ENCODE measurements around the gene IL17RD.

Gene IL17RD

GRCh38 chr3:57065588-57065987 lies 99.6 kb downstream of the IL17RD start:
- DNase-seq (ENCODE audit: low read depth) = no peak

- no peak for DNase-seq (ENCODE audit: low read depth)
These were observed 100.6 kb downstream of the IL17RD start for GRCh38 chr3:57064572-57064971.

GRCh38 chr3:57064001-57064400 lies 101.2 kb downstream of the IL17RD start:
- no peak for DNase-seq (ENCODE audit: low read depth)

GRCh38 chr3:57063032-57063431 lies 102.1 kb downstream of the IL17RD start:
- DNase-seq (ENCODE audit: low read depth) = no peak

GRCh38 chr3:57062101-57062631 lies 103.0 kb downstream of the IL17RD start:
- DNase-seq (ENCODE audit: low read depth) = no peak

GRCh38 chr3:57061556-57061955 lies 103.6 kb downstream of the IL17RD start:
- no peak for DNase-seq (ENCODE audit: low read depth)

- DNase-seq (ENCODE audit: low read depth) = no peak
These were observed 104.9 kb downstream of the IL17RD start, which contains the start of gene SPATA12 for GRCh38 chr3:57060089-57060821. Gene SPATA12, plus strand, starts transcription at chr3:57060664. Its CDS starts 13,031 bp downstream, at chr3:57073695.

- DNase-seq (ENCODE audit: low read depth) = no peak
These were observed 105.7 kb downstream of the IL17RD start for GRCh38 chr3:57059411-57059810.

- no peak for DNase-seq (ENCODE audit: low read depth)
These were observed 107.8 kb downstream of the IL17RD start for GRCh38 chr3:57057351-57057750.

- DNase-seq (ENCODE audit: low read depth) = no peak
These were observed 112.0 kb downstream of the IL17RD start for GRCh38 chr3:57053122-57053521.

- DNase-seq (ENCODE audit: low read depth) = no peak
These were observed 112.5 kb downstream of the IL17RD start for GRCh38 chr3:57052662-57053061.

GRCh38 chr3:57048728-57049127 lies 116.4 kb downstream of the IL17RD start:
- DNase-seq (ENCODE audit: low read depth) = no peak

- no peak for DNase-seq (ENCODE audit: low read depth)
These were observed 117.0 kb downstream of the IL17RD start for GRCh38 chr3:57048052-57048671.

GRCh38 chr3:57046101-57046765 lies 118.9 kb downstream of the IL17RD start:
- DNase-seq (ENCODE audit: low read depth) = no peak

GRCh38 chr3:57043518-57043917 lies 121.6 kb downstream of the IL17RD start:
- DNase-seq (ENCODE audit: low read depth) = no peak

- DNase-seq (ENCODE audit: low read depth) = no peak
These were observed 123.5 kb downstream of the IL17RD start for GRCh38 chr3:57041674-57042073.
